PC-9 (cell line): ENCODE results near the gene PTGIR. TPM values are rescaled to one million over a fixed set of nuclear protein-coding genes. Genes with fewer than 3 reads are reported as not detected.

Source experiments
- BruUV-seq: library from RNA; stranded (reverse); fragments of 400-500 nt; replicated peaks from 2 replicates; lab custom pipeline; 2021; lab: Mats Ljungman, UMichigan
- CTCF ChIA-PET: fragments of 300-600 bp; sonication (Branson Sonifier 250); formaldehyde crosslinking; loops from one replicate; lab custom pipeline; 2022; ENCODE audit warnings: antibody characterized with exemption; lab: Charles Lee
- POLR2A ChIA-PET: fragments of 300-600 bp; sonication (Branson Sonifier 250); formaldehyde crosslinking; loops from one replicate; lab custom pipeline; 2022; ENCODE audit warnings: antibody characterized with exemption; ENCODE audit not compliant: unreplicated experiment; lab: Charles Lee
- DNase-seq, 2 experiments: peaks; one replicate each; pipeline versions ENCODE4 v3.0.0 to v3.0.0-alpha.2; 2015 to 2022; ENCODE audit warnings: mixed read lengths in 1 of 2
- H2AFZ ChIP-seq: fragments of 200-600 bp; sonication (generic); 2 replicates; pipeline ENCODE4 v1.8.1; 2017; ENCODE audit warnings: antibody characterized with exemption
- H3F3A ChIP-seq: fragments of 200-600 bp; sonication (generic); 2 replicates; pipeline ENCODE4 v1.8.1; 2017; ENCODE audit warnings: antibody characterized with exemption, mild to moderate bottlenecking, low read depth; ENCODE audit not compliant: insufficient read depth
- H3K27ac ChIP-seq: fragments of 200-600 bp; sonication (generic); 2 replicates; pipeline ENCODE4 v1.6.1; 2016; ENCODE audit warnings: mixed run types
- H3K27me3 ChIP-seq: fragments of 200-600 bp; sonication (generic); 2 replicates; pipeline ENCODE4 v1.6.1; 2016; ENCODE audit warnings: low read depth, mixed run types; ENCODE audit not compliant: insufficient read depth
- H3K36me3 ChIP-seq: fragments of 200-600 bp; sonication (generic); 2 replicates; pipeline ENCODE4 v1.6.1; 2016; ENCODE audit warnings: low read depth, mixed run types
- H3K4me1 ChIP-seq: fragments of 200-600 bp; sonication (generic); replicated peaks from 2 replicates; pipeline ENCODE4 v1.6.1; 2016; ENCODE audit warnings: mixed run types; ENCODE audit not compliant: insufficient read depth
- H3K4me2 ChIP-seq: fragments of 200-600 bp; sonication (generic); 2 replicates; pipeline ENCODE4 v1.6.1; 2017; ENCODE audit warnings: mixed run types
- H3K4me3 ChIP-seq: fragments of 200-600 bp; sonication (generic); 2 replicates; pipeline ENCODE4 v1.6.1; 2016; ENCODE audit warnings: mixed run types
- H3K79me2 ChIP-seq: fragments of 200-600 bp; sonication (generic); 2 replicates; pipeline ENCODE4 v1.6.1; 2017; ENCODE audit warnings: low read depth, mixed run types
- H3K9me2 ChIP-seq: fragments of 200-600 bp; sonication (generic); 2 replicates; pipeline ENCODE4 v1.8.1; 2017; ENCODE audit warnings: mild to moderate bottlenecking; ENCODE audit not compliant: insufficient read depth
- H3K9me3 ChIP-seq: fragments of 200-600 bp; sonication (generic); 2 replicates; pipeline ENCODE4 v1.8.1; 2016; ENCODE audit warnings: low read depth; ENCODE audit not compliant: insufficient read depth
- H4K20me1 ChIP-seq: fragments of 200-600 bp; sonication (generic); 2 replicates; pipeline ENCODE4 v1.8.1; 2017; ENCODE audit not compliant: insufficient read depth
- EZH2 ChIP-seq: fragments of 200-600 bp; sonication (generic); IDR thresholded peaks from 2 replicates; pipeline ENCODE4 v1.8.0; 2017; ENCODE audit warnings: antibody characterized with exemption, low read depth
- intact Hi-C: fragments of 100-400 bp; cut with micrococcal nuclease; formaldehyde crosslinking; loops from one replicate; pipeline ENCODE4 v1.10.0; 2022; ENCODE audit not compliant: unreplicated experiment
- total RNA-seq: library from RNA; stranded (reverse); gene quantifications from 2 replicates; pipeline ENCODE4 v1.2.3, GENCODE V29; 2021
- TF ChIP-seq, protein P1 (sequence below): fragments of 200-600 bp; sonication (generic); conservative IDR thresholded peaks from 2 replicates; pipeline ENCODE4 v1.6.1; 2017; ENCODE audit warnings: mixed run types, antibody characterized with exemption, mild to moderate bottlenecking, moderate library complexity

The PTGIR gene
- total RNA-seq, 1 experiment from 2014 or later: 0.28 TPM

DNA sequence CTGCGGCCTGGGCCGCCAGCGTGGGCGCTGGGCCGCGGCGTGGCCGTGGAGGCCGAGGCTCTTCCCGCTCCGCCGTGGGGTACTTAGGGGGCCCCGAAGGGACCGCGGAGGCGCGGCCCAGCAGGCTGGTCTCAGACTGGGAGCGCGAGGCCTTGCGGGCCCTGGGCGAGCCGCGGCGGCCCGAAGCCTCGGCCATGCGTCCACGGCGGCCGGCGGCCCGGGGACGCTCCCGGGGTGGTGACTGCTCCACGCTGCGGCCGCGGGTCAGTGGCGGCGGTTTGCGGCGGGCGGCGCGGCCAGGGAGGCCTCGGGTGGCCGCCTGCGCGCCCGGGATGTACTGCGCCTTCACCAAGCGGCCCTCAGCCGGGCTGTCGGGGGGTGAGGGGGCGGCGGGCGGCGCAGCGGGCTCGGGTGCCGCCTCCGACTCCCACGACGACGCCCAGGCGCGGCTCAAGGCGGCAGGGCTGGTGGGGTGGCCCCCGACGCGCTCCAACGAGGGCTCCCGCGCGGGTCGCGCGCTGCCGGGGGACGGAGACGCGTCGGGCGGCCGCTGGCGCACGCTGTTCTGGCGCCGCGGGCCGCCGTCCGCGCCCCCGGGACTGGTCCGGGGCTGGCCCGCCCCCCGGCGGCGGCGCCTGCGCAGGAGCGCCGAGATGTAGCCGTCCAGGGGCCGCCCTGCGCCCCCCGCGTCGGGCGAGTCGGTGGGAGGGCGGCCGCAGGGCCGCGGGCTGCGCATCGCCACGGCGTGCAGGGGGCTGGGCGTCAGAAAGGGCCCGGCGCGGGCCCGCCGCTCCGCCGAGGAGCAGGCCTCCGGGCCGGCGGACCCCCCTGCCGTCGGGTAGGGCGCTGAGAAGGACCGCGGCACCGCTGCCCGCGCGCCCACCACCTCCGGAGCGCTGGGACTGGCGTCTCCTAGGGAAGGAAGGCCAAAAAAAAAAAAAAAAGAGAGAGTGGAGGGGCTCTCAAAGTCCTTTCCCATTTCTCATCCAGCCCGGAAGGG is 24.4 kb upstream of the PTGIR start:
- no peak for DNase-seq
- no peak overlapping the region for H3K27ac ChIP-seq
- H3K4me3 ChIP-seq: no peak overlapping the region
- TF ChIP-seq, protein P1, sequence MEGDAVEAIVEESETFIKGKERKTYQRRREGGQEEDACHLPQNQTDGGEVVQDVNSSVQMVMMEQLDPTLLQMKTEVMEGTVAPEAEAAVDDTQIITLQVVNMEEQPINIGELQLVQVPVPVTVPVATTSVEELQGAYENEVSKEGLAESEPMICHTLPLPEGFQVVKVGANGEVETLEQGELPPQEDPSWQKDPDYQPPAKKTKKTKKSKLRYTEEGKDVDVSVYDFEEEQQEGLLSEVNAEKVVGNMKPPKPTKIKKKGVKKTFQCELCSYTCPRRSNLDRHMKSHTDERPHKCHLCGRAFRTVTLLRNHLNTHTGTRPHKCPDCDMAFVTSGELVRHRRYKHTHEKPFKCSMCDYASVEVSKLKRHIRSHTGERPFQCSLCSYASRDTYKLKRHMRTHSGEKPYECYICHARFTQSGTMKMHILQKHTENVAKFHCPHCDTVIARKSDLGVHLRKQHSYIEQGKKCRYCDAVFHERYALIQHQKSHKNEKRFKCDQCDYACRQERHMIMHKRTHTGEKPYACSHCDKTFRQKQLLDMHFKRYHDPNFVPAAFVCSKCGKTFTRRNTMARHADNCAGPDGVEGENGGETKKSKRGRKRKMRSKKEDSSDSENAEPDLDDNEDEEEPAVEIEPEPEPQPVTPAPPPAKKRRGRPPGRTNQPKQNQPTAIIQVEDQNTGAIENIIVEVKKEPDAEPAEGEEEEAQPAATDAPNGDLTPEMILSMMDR: no peak
- no peak for TF ChIP-seq EZH2
- no peaks in the 10 kb centered on the region for H3K4me1 ChIP-seq
- intact Hi-C loops: no loop called here
- H3K9me3 ChIP-seq: 0 out of 2 replicates have a peak, but pooled peaks cover 5% of the 10 kb centered on the region
- H3K27me3 ChIP-seq: no peaks in the 10 kb centered on the region; the same call in 1 of the 2 replicates
- H4K20me1 ChIP-seq: no peaks in the 10 kb centered on the region
- H3K4me2 ChIP-seq: no peak overlapping the region
- no peak overlapping the region for H2AFZ ChIP-seq
- H3F3A ChIP-seq: no peaks in the 10 kb centered on the region
- no peaks in the 10 kb centered on the region for H3K36me3 ChIP-seq
- no peaks in the 10 kb centered on the region for H3K79me2 ChIP-seq
- H3K9me2 ChIP-seq: no peaks in the 10 kb centered on the region
- BruUV-seq: no TSS peak
- ChIA-PET CTCF (interaction anchor here (0.6 kb wide), 1 partner anchor 19 kb away, joined by 8 read pairs; no protein-coding TSS in a partner anchor), POLR2A (no interaction called here)

DNA sequence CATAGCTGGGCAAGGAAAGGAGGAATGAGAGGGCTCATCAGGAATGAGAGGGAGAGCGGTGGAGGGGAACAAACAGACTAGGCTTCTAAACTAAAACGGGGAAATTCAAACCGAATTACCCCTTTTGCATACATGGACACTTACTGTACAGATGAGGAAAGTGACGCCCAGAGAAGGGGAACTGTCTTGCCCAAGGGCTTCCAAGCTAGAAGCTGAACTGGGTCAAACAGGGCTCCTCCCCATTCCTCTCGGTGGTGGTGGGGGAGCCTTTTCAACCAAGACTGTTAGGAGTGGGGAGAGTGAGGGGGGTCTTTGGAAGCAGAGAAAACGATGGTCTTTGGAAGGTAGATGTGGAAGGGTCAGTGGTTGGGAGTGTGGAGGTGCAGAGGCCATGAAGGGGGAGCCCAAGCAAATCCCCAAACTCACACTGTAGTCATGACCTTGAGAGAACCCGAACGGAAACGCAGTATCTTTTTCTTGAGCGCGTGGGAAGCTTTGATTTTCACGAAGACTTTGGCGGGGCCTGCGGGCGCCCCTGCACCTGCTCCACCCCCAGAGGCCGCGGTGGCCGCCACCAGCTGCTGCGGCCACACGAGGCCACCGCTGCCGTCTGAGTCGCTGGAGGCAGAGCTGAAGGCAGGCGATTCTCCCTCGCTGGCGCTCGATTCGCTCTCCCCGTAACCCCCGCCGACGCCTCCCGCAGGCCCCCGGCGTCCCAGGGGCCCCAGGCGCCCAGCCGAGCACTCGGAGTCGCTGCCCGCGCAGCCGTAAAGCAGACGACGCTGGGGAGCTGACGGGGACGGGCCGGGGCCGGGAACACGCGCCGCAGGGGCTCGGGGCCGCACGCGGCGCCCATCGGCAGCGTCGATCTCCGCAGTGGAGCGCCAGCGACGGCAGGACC is 23.4 kb upstream of the PTGIR start:
- TF ChIP-seq, protein P1: no peak
- TF ChIP-seq EZH2: no peak
- no peaks in the 10 kb centered on the region; the same call in 1 of the 2 replicates for H3K27me3 ChIP-seq

DNA sequence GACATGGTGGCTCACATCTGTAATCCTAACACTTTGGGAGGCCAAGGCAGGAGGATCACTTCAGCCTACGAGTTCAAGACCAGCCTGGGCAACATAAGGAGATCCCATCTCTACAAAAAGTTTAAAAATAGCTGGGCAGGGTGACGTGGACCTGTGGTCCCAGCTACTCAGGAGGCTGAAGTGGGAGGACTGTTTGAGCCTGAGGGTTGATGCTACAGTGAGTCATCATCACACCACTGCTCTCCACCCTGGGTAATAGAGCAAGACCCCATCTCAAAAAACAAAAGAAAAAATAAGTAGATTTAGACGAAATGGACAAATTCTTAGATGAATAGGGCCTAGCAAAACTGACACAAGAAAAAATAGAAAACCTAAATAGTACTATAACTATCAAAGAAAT is 21.5 kb upstream of the PTGIR start:
- H4K20me1 ChIP-seq: no peaks in the 10 kb centered on the region
- POLR2A ChIA-PET: no interaction called here
- H3K4me3 ChIP-seq: no peak overlapping the region
- no peak for DNase-seq
- peaks cover 6% of the 10 kb centered on the region; the same call in 1 of the 2 replicates for H3K27me3 ChIP-seq
- H3K27ac ChIP-seq: no peak overlapping the region
- no peak overlapping the region for H3K4me2 ChIP-seq
- no peaks in the 10 kb centered on the region for H3K79me2 ChIP-seq
- TF ChIP-seq EZH2: no peak
- TF ChIP-seq, protein P1: no peak
- intact Hi-C loops: no loop called here
- H3K9me2 ChIP-seq: no peaks in the 10 kb centered on the region
- H3F3A ChIP-seq: no peaks in the 10 kb centered on the region; the same call in 1 of the 2 replicates
- 0 out of 2 replicates have a peak, but pooled peaks cover 5% of the 10 kb centered on the region for H3K9me3 ChIP-seq
- H2AFZ ChIP-seq: no peak overlapping the region
- BruUV-seq: no TSS peak
- H3K36me3 ChIP-seq: no peaks in the 10 kb centered on the region
- CTCF ChIA-PET: interaction anchor here (0.6 kb wide), 1 partner anchor 29 kb away, joined by 7 read pairs; no protein-coding TSS in a partner anchor
- no peaks in the 10 kb centered on the region for H3K4me1 ChIP-seq

More for the DNA sequence above, 23.4 kb upstream of the PTGIR start:
- no peak overlapping the region for H3K4me3 ChIP-seq
- H3K4me1 ChIP-seq: no peaks in the 10 kb centered on the region
- H4K20me1 ChIP-seq: no peaks in the 10 kb centered on the region
- DNase-seq: no peak
- no peaks in the 10 kb centered on the region for H3K9me2 ChIP-seq
- ChIA-PET CTCF (interaction anchor here (0.6 kb wide), 1 partner anchor 20 kb away, joined by 8 read pairs; no protein-coding TSS in a partner anchor), POLR2A (interaction anchor here (0.6 kb wide), 1 partner anchor 883 kb away, joined by 8 read pairs; no protein-coding TSS in a partner anchor)
- H3K27ac ChIP-seq: no peak overlapping the region
- no peaks in the 10 kb centered on the region for H3F3A ChIP-seq
- intact Hi-C loops: no loop called here
- no peak overlapping the region for H3K4me2 ChIP-seq
- no TSS peak for BruUV-seq
- H2AFZ ChIP-seq: no peak overlapping the region
- no peaks in the 10 kb centered on the region for H3K79me2 ChIP-seq
- H3K9me3 ChIP-seq: 0 out of 2 replicates have a peak, but pooled peaks cover 5% of the 10 kb centered on the region
- H3K36me3 ChIP-seq: no peaks in the 10 kb centered on the region
